Measurements from ENCODE around the gene ACAA2. TPM values are rescaled to one million over a fixed set of nuclear protein-coding genes. Genes with fewer than 3 reads are reported as not detected.
"Not testable (repeated sequence)": the region's sequence is repeated elsewhere in the genome, so short reads cannot be mapped to it uniquely, and the experiment has no call there.

The ACAA2 gene
- total RNA-seq, 1 donor from 2014 or later, result 397 TPM

- intact Hi-C loops (cut with micrococcal nuclease), result no loop called here
- ATAC-seq (no peak), DNase-seq (no peak)
Measured at GRCh38 chr18:49819071-49819662, 5.8 kb upstream of the ACAA2 start.

GRCh38 chr18:49817947-49818346 is 4.6 kb upstream of the ACAA2 start:
- intact Hi-C loops (cut with micrococcal nuclease), result no loop called here
- ATAC-seq (no peak), DNase-seq (no peak)

GRCh38 chr18:49815927-49816326 is 2.6 kb upstream of the ACAA2 start:
- DNase-seq (no peak), ATAC-seq (no peak)
- intact Hi-C loops (cut with micrococcal nuclease), result no loop called here

GRCh38 chr18:49814147-49814499 is 790 bp upstream of the ACAA2 start:
- intact Hi-C loops (cut with micrococcal nuclease), result no loop called here
- no peak for DNase-seq
- ATAC-seq, result peak; percentile 52

- intact Hi-C loops (cut with micrococcal nuclease), result no loop called here
- DNase-seq (peak; percentile 67), ATAC-seq (peak; percentile 50)
Measured at GRCh38 chr18:49813069-49813318, 339 bp downstream of the ACAA2 start.

GRCh38 chr18:49812286-49813068 is 856 bp downstream of the ACAA2 start:
- intact Hi-C loops (cut with micrococcal nuclease), result no loop called here
- ATAC-seq, result no peak
- no peak for DNase-seq

GRCh38 chr18:49811151-49811938 is 2.0 kb downstream of the ACAA2 start:
- DNase-seq, result no peak
- intact Hi-C loops (cut with micrococcal nuclease), result no loop called here

GRCh38 chr18:49808553-49809191 is 4.7 kb downstream of the ACAA2 start:
- DNase-seq; ATAC-seq; intact Hi-C loops (cut with micrococcal nuclease): not testable (repeated sequence)

More at GRCh38 chr18:49811151-49811938, 2.0 kb downstream of the ACAA2 start:
- ATAC-seq, result no peak

- DNase-seq (no peak), ATAC-seq (no peak)
- intact Hi-C loops (cut with micrococcal nuclease), result no loop called here
Measured at GRCh38 chr18:49804096-49804495, 9.2 kb downstream of the ACAA2 start.

GRCh38 chr18:49802623-49803022 is 10.7 kb downstream of the ACAA2 start:
- ATAC-seq (peak; percentile 71), DNase-seq (no peak)
- intact Hi-C loops (cut with micrococcal nuclease), result no loop called here

GRCh38 chr18:49800491-49800890 is 12.8 kb downstream of the ACAA2 start:
- DNase-seq; intact Hi-C loops (cut with micrococcal nuclease); ATAC-seq: not testable (repeated sequence)

- intact Hi-C loops (cut with micrococcal nuclease); ATAC-seq; DNase-seq: not testable (repeated sequence)
Measured at GRCh38 chr18:49799806-49800205, 13.5 kb downstream of the ACAA2 start.

- no peak for ATAC-seq
- DNase-seq, result no peak
- intact Hi-C loops (cut with micrococcal nuclease), result no loop called here
Measured at GRCh38 chr18:49798001-49798400, 15.3 kb downstream of the ACAA2 start.

- no peak for ATAC-seq
- DNase-seq, result no peak
- intact Hi-C loops (cut with micrococcal nuclease), result no loop called here
Measured at GRCh38 chr18:49795612-49796552, 17.5 kb downstream of the ACAA2 start.

GRCh38 chr18:49794743-49795142 is 18.6 kb downstream of the ACAA2 start:
- no peak for DNase-seq
- intact Hi-C loops (cut with micrococcal nuclease), result no loop called here
- no peak for ATAC-seq

- intact Hi-C loops (cut with micrococcal nuclease), result loop anchor here (10.0 kb wide), 1 partner anchor 235 kb away; no protein-coding TSS in a partner anchor
- DNase-seq, ATAC-seq: not testable (repeated sequence)
Measured at GRCh38 chr18:49789560-49790134, 23.7 kb downstream of the ACAA2 start.

GRCh38 chr18:49788327-49788898 is 24.9 kb downstream of the ACAA2 start:
- no peak for ATAC-seq

More at GRCh38 chr18:49788327-49788898, 24.9 kb downstream of the ACAA2 start:
- DNase-seq, result no peak
- intact Hi-C loops (cut with micrococcal nuclease), result loop anchor here (10.0 kb wide), 1 partner anchor 234 kb away; no protein-coding TSS in a partner anchor

Data from left ventricle myocardium superior (tissue), 1 donor.